NCI-H146 treated with DMSO at 0.1 percent for 48 hours (cell line): ENCODE data around the gene DENND1C.
A peak's percentile ranks its signal among the peaks of the same experiment; 100 is the strongest.

ENCODE experiments used
- DNase-seq: peaks from one replicate; lab custom pipeline; 2025; ENCODE audit not compliant: unreplicated experiment; lab: John Stamatoyannopoulos, UW

DENND1C gene

DNA sequence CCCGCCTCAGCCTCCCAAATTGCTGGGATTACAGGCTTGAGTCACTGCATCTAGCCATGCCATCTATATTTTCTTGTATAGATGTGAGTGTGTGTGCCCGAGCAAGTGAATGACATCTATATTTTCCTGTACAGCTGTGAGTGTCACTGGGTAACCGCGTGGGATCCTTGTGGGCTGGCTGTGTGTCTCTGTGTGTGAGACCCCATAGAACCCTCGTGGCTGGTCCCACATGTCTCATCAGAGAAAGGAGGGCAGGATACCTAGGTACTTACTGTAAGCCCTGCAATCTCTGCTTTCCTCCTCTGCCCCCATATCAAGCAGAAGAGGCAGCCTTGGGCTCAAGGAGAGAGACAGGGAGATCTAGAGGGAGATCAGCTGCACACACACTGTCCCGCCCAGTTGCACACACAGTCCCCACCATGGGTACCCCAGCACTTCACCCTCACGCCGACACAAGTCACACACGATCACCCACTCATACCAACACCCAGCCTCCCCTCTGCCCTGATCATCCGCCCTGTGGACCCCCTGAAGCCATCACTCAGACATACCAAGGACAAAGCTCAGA lies 655 bp downstream of the DENND1C start:
- no peak for DNase-seq

- no peak for DNase-seq
These were observed 1.7 kb downstream of the DENND1C start for GRCh38 chr19:6479836-6480398.

GRCh38 chr19:6478815-6479214 lies 2.8 kb downstream of the DENND1C start:
- DNase-seq, result no peak

DNA sequence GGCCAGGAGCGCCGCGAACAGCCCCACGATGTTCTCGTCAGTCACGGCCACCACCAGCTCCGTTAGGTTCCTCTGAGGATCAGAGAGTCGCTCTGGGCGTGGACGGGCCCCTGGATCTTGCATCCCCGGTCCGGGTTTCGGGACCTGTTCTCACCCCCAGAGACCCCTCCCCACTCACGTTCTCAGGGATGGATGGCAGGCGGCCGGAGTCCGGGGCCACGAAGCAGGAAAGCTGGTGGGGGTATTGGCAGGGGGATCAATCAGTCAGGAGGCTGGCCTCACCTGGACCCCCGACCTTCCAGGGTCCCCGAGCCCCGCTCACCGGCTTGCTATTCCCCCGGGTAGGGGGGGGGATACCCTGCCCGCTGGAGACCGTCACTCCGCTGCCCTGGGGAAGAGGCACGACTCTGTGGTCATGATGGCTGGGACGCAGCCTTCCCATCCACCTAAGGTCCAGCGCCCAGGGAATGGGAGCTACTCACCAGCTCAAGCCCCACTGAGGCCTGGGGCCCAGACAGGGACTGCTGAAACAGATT lies 4.6 kb downstream of the DENND1C start:
- no peak for DNase-seq

DNA sequence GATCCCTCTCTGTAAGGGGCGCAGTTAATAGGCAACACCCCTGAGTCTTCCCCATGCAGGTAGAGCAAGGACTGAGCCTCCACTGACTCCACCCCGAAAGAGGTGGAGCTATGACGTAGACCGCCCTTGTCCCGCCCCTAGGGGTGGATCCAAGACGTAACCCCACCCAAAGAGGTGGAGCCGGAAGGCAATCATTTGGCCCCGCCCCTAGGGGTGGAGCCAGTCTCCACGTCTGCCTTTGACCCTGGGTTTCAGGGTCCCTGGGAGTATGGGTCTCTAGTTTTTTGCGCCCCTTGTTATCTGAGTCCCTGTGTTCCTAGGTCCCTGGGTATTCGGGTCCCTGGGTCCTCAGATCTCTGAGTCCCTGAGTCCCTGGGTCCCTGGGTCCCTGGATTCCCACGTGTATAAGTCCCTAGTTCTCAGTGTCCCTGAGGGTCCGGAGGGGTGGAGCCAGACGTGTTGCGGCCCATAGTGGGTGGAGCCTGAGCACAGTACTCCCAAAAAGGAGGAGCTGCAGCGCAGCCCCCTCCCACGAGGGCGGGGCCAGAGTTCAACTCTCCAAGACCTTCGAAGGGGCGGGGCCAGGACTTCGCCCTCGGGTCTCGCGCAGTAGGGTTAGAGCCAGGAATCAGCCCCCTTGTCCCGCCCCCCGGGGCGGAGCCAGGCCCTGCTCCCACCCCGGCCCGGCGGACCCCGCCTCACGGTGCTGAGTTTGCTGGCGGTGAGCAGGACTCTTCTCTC lies 5.3 kb downstream of the DENND1C start:
- DNase-seq, result no peak

- DNase-seq, result peak; percentile 6
These were observed 6.1 kb downstream of the DENND1C start for GRCh38 chr19:6475321-6476108.

DNA sequence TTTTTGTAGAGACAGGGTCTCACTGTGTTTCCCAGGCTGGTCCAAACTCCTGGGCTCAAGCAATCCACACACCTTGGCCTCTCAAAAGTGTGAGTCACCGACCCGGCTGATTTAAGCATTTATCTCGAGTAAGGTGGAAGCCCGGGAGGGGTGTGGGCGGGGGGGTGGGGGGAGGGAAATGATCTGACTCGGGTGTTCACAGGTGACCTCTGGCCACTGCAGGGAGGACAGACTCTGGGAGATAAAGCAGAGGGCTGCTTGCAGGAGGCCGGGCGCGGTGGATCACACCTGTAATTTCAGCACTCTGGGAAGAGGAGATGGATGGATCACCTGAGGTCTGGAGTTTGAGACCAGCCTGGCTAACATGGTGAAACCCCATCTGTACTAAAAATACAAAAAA lies 7.9 kb downstream of the DENND1C start:
- DNase-seq, result no peak

DNA sequence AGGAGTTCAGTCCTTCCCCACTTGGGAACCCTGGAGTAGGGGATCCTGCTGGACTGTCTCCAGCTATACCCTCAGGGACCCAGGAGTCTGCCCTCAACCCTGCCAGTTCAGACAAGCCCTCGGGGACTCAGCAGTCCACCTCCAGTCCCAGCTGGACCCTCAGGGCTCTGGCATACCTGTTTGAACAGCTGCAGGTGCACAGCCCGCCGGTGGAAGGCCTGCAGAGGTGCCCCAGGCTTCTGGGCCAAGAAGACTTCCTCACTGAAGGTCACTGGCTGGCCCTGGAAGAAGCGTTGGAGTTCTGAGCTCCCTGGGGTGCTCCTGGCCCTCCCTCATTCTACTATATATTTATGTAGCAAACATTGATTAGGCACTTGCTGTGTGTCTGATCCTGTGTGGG lies 8.9 kb downstream of the DENND1C start:
- DNase-seq, result peak; percentile 65

DNA sequence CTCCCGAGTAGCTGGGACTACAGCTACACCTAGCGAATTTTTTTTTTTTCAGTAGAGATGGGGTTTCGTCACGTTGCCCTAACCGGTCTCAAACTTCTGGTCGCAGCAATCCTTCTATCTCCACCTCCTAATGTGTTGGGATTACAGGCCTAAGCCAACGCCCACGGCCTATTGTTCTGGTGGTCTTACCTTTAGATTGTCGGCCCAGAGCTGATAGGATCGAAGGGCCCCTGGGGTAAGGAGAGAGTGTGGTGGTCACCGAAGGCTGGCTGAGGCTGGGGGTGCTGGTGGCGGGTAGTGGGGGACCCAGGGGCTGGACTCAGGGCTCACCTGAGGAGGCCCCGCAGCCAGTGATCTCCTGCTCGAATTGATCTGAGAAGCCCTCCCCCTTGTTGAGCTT lies 10.5 kb downstream of the DENND1C start:
- no peak for DNase-seq

- DNase-seq, result no peak
These were observed 11.4 kb downstream of the DENND1C start for GRCh38 chr19:6470173-6470572.

DNA sequence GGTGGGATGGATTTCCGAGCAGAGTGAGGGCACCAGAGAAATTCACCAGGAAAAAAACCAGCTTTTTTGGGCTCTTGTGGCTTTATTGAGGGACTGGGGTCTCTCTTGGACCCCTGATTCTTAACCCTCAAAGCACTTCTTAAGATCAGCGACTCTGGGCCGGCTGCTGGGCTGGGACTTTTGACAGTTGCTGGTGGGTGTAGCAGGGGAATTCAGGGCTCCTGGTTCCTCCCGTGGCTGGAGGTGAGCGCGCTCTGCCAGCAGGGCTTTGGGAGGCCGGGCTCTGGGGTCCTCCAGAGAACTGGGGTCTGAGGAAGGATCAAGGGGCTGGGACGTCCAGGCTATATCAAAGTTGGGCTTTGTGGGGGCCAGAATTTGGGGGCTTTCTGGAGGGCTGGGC lies 14.2 kb downstream of the DENND1C start:
- no peak for DNase-seq

DNA sequence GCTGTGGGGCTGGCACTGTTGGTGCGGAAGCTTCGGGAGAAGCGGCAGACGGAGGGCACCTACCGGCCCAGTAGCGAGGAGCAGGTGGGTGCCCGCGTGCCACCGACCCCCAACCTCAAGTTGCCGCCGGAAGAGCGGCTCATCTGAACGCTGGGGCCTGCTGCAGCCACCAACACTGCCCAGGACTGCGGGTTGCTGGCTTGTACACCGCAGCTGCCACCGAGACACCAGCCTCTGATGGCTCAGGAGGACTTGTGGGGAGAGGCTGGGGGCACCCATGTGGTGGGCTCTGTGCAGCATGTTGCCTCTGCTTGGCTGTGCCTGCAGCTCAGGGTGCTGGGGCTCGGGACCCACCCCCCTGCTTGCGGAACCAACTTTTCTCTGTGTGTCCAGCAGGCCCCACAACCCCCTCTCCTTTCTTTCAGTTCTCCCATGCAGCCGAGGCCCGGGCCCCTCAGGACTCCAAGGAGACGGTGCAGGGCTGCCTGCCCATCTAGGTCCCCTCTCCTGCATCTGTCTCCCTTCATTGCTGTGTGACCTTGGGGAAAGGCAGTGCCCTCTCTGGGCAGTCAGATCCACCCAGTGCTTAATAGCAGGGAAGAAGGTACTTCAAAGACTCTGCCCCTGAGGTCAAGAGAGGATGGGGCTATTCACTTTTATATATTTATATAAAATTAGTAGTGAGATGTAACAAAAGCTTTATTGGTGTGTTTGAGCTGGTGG lies 14.9 kb downstream of the DENND1C start:
- DNase-seq, result no peak

DNA sequence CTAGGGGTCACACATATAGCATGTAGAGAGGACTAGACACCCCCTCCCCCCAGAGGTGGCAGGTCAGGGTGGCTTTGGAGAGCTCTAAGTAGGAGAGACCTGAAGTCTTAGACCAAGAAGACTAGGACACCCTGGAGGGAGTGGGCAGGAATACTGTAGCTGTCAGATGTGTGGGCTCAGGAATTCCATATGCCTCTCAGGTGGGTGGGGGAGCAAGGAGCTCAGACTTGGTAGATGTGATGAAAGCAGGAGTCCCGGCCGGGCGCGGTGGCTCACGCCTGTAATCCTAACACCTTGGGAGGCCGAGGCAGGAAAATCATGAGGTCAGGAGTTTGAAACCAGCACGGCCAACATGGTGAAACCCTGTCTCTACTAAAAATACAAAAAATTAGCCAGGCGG lies 15.9 kb downstream of the DENND1C start:
- no peak for DNase-seq

DNA sequence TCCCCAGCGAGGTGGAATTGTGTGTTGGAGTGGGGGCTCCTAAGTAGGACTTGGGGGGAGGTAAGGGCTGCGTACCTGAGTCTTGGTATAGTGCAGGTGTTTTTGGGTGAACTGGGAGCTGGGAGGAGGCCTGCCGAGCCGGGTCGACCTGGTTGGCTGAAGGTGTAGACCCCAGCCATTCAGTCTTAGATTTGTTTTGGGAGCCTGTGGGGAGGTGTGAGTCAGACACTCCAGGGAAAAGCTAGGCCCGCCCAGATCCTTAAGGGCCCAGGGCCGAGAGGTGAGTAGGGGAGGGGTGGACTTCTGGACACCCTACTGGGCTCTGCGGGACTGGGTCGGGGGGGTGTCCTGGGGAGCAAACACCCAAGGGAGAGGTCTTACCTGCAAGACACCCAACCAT lies 16.6 kb downstream of the DENND1C start:
- no peak for DNase-seq

GRCh38 chr19:6464070-6464873 lies 17.3 kb downstream of the DENND1C start, which contains the start of gene CRB3:
CRB3 (plus strand) TSS chr19:6464271; CDS start chr19:6464702, 431 bp downstream.
- peak; percentile 60 for DNase-seq

GRCh38 chr19:6460099-6460884 lies 21.3 kb downstream of the DENND1C start:
- peak; percentile 88 for DNase-seq

- no peak for DNase-seq
These were observed 22.1 kb downstream of the DENND1C start, which contains the start of gene SLC25A23 for GRCh38 chr19:6459262-6460098. SLC25A23 (minus strand) TSS chr19:6459792; CDS start chr19:6459628, 164 bp downstream.

- DNase-seq, result no peak
These were observed 22.8 kb downstream of the DENND1C start for GRCh38 chr19:6458695-6459261.
